K562 (cell line): Measurements from ENCODE around the gene SLAMF9. TPM values are rescaled to one million over a fixed set of nuclear protein-coding genes. Genes with fewer than 3 reads are reported as not detected.
A peak's percentile ranks its signal among the peaks of the same experiment; 100 is the strongest.

Source experiments
- ARHGAP35 ChIP-seq: fragments of 450-650 bp; IDR thresholded peaks from 2 replicates; pipeline ENCODE4 v1.6.1; 2018; ENCODE audit not compliant: partially characterized antibody
- ARNT ChIP-seq, 2 experiments: fragments of 450-650 bp; IDR thresholded peaks; 2 replicates each; pipeline ENCODE4 v1.6.1; 2016; ENCODE audit warnings: mild to moderate bottlenecking in 1 of 2
- C11orf30 ChIP-seq: fragments of 450-650 bp; IDR thresholded peaks from 2 replicates; pipeline ENCODE4 v1.6.1; 2016; ENCODE audit warnings: low read depth, mild to moderate bottlenecking
- CEBPZ ChIP-seq: fragments of 150-350 bp; IDR thresholded peaks from 2 replicates; pipeline ENCODE4 v1.6.1; 2014; ENCODE audit warnings: low read depth, mild to moderate bottlenecking, low read length, borderline replicate concordance
- CREBBP ChIP-seq: IDR thresholded peaks from one replicate; pipeline ENCODE4 v1.6.1; 2012; ENCODE audit warnings: low read depth, mild to moderate bottlenecking, control low read depth, inconsistent platforms, low read length
- DEAF1 ChIP-seq: fragments of 450-650 bp; formaldehyde crosslinking; IDR thresholded peaks from 2 replicates; pipeline ENCODE4 v1.4.0; 2020; ENCODE audit warnings: mild to moderate bottlenecking, moderate library complexity
- ETV6 ChIP-seq, 3 experiments: fragments of 150-350 bp in 1 of 3; sonication (generic) in 1 of 3; formaldehyde crosslinking in 1 of 3; IDR thresholded peaks; 2 replicates each; pipeline versions ENCODE4 v1.6.1 to v1.8.0; 2014 to 2022; ENCODE audit warnings: borderline replicate concordance in 2 of 3, low read depth in 2 of 3, antibody characterized with exemption in 1 of 3, low read length in 1 of 3, mild to moderate bottlenecking in 1 of 3, missing genetic modification reagents in 1 of 3
- HDAC8 ChIP-seq: fragments of 450-650 bp; IDR thresholded peaks from 2 replicates; pipeline ENCODE4 v1.6.1; 2016; ENCODE audit warnings: mild to moderate bottlenecking, missing genetic modification characterization, moderate library complexity, missing compliant biosample characterization
- HNRNPK ChIP-seq: fragments of 200-400 bp; formaldehyde crosslinking; IDR thresholded peaks from one replicate; pipeline ENCODE4 v1.6.1; 2018; ENCODE audit warnings: mild to moderate bottlenecking, low read depth, low read length; ENCODE audit not compliant: poor library complexity, severe bottlenecking
- MAX ChIP-seq: sonication (generic); formaldehyde crosslinking; IDR thresholded peaks from 2 replicates; pipeline ENCODE4 v1.9.0; 2022; ENCODE audit warnings: mild to moderate bottlenecking, missing genetic modification reagents
- MEF2D ChIP-seq: conservative IDR thresholded peaks from 2 replicates; pipeline ENCODE4 v1.6.1; 2016; ENCODE audit warnings: low read depth, missing genetic modification characterization, missing compliant biosample characterization
- MEIS2 ChIP-seq: fragments of 450-650 bp; IDR thresholded peaks from 2 replicates; pipeline ENCODE4 v1.6.1; 2014; ENCODE audit warnings: mild to moderate bottlenecking; ENCODE audit not compliant: partially characterized antibody
- NCOR1 ChIP-seq: fragments of 450-650 bp; IDR thresholded peaks from 2 replicates; pipeline ENCODE4 v1.6.1; 2016; ENCODE audit warnings: mild to moderate bottlenecking, moderate library complexity
- PHB2 ChIP-seq: fragments of 450-650 bp; IDR thresholded peaks from 2 replicates; pipeline ENCODE4 v1.6.1; 2017; ENCODE audit warnings: low read depth
- RAD51 ChIP-seq: fragments of 450-650 bp; IDR thresholded peaks from 2 replicates; pipeline ENCODE4 v1.7.1; 2016; ENCODE audit warnings: low read depth, mild to moderate bottlenecking, borderline replicate concordance
- SMAD3 ChIP-seq: fragments of 450-650 bp; formaldehyde crosslinking; conservative IDR thresholded peaks from 2 replicates; pipeline ENCODE4 v1.4.0; 2020; ENCODE audit warnings: mild to moderate bottlenecking
- SMARCA4 ChIP-seq: fragments of 450-650 bp; IDR thresholded peaks from 2 replicates; pipeline ENCODE4 v1.6.1; 2016
- STAG1 ChIP-seq: sonication (generic); formaldehyde crosslinking; IDR thresholded peaks from 2 replicates; pipeline ENCODE4 v1.5.0; 2020; ENCODE audit warnings: missing genetic modification reagents, borderline replicate concordance
- ZBTB7A ChIP-seq: IDR thresholded peaks from 2 replicates; pipeline ENCODE4 v1.6.1; 2011; ENCODE audit warnings: low read depth, mild to moderate bottlenecking, low read length, moderate library complexity, borderline replicate concordance; ENCODE audit not compliant: control insufficient read depth
- ZBTB8A ChIP-seq: fragments of 450-650 bp; IDR thresholded peaks from 2 replicates; pipeline ENCODE4 v1.6.1; 2018; ENCODE audit warnings: mild to moderate bottlenecking, moderate library complexity; ENCODE audit not compliant: partially characterized antibody
- ZNF551 ChIP-seq: fragments of 250-450 bp; sonication (Bioruptor Pico); IDR thresholded peaks from 2 replicates; pipeline ENCODE4 v1.5.0; 2021; ENCODE audit warnings: mild to moderate bottlenecking, moderate library complexity
- ZNF589 ChIP-seq: fragments of 200-800 bp; sonication (Bioruptor generic); IDR thresholded peaks from 2 replicates; pipeline ENCODE4 v1.6.1; 2016; ENCODE audit warnings: low read depth, missing genetic modification characterization, missing compliant biosample characterization
- ZNF695 ChIP-seq: fragments of 450-650 bp; formaldehyde crosslinking; IDR thresholded peaks from 2 replicates; pipeline ENCODE4 v1.4.0; 2020; ENCODE audit warnings: mild to moderate bottlenecking, moderate library complexity
- polyA plus RNA-seq, 8 experiments: library from polyadenylated mRNA; depleted of rRNA in 4 of 8; stranded (reverse) in 5 of 8; unstranded in 3 of 8; fragments of >200 nt; fragmentation: Nextera tagmentation in 2 of 8; fragmentation: Illumina TruSeq in 1 of 8; extraction: Ambion mirVana in 2 of 8; extraction: Trizol in 1 of 8; gene quantifications; 2 replicates each; pipeline versions ENCODE4 v1.2.1 to v1.2.3, GENCODE V29; 2011 to 2014; ENCODE audit warnings: inconsistent platforms in 1 of 8, missing spikeins in 1 of 8
- total RNA-seq, 7 experiments: library from RNA; depleted of rRNA in 6 of 7; stranded (reverse); fragments of >200 nt in 6 of 7; fragmentation: Illumina TruSeq in 2 of 7; extraction: Trizol in 2 of 7; gene quantifications; 2 replicates each; pipeline versions ENCODE4 v1.2.1 to v1.2.3, GENCODE V29; 2011 to 2021; ENCODE audit warnings: low replicate concordance in 1 of 7

The SLAMF9 gene
- total and polyA plus RNA-seq, 9 of the 15 experiments (the other 6 are each of a cell fraction or from before 2014, with no cell fraction given), result 0.13 to 0.21 TPM; not detected in 7

DNA sequence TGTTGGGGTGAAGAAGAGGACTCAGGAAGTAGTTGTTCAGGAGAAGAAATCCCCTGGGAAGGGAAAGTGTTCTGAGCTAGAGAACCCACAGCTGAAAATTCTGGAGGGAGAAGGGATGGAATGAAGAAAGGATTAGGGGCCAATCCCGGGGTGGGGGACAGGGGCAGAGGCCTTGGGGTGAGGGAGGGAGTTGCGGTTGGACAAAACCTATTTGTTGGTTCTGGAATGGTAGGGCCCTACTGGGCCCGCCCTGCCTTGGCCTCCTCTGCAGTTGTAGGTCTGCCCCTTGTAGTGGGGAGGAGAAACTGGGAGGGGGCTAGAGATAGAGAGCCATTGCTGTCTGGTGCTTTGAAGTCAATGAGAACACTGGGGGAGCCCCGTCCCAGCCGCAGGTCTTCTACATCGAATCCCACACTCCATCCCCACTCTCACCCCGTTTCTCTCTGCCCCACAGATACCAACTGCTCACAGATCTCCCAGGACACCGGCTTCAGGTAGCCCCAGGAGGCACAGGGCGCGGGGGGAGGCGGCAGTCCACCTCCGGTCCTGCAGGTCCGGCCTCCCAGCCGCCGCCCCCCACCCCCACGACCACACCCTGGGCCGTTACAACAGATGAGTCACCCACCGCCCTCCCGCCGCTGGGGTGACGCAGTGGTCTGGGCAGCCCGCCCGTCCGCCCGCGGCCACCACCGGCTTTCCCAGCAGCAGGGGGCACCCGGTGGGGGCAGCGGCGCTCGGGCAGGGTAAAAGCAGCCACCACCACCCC is 29.8 kb downstream of the SLAMF9 start (continued):
- TF ChIP-seq HDAC8 (tag) (no peak), ZBTB7A (peak; percentile 89), CEBPZ (no peak), ZNF551 (CRISPR knock-in tag) (no peak), C11orf30 (peak; percentile 50; the same call in 1 of the 2 replicates), DEAF1 (CRISPR knock-in tag) (no peak), MEF2D (no peak), ZNF589 (no peak), SMAD3 (no peak), ARNT (IDR thresholded peaks at IDR 0.05) (no peak), STAG1 (CRISPR knock-in tag) (no peak), PHB2 (no peak), SMARCA4 (peak; percentile 66), MEIS2 (no peak), ZBTB8A (no peak), NCOR1 (peak; percentile 85), CREBBP (no peak), RAD51 (no peak), ETV6 (IDR thresholded peaks at IDR 0.05; ENCODE audit: borderline replicate concordance in 1 of 2, low read depth in 2 of 2, low read length in 1 of 2) (no peak), ETV6 (CRISPR knock-in tag; IDR thresholded peaks at IDR 0.05; ENCODE audit: borderline replicate concordance) (no peak), ZNF695 (CRISPR knock-in tag) (no peak), HNRNPK (peak; percentile 23), MAX (CRISPR knock-in tag) (no peak), ARHGAP35 (no peak)
